Loucy (cell line): ENCODE measurements around the gene CRELD1.

ENCODE experiments used
- CTCF ChIP-seq: fragments of 200-600 bp; sonication (generic); conservative IDR thresholded peaks from 2 replicates; pipeline ENCODE4 v1.5.1; 2014; ENCODE audit warnings: mild to moderate bottlenecking, antibody characterized with exemption, low read length
- EZH2phosphoT487 ChIP-seq: fragments of 200-600 bp; IDR thresholded peaks from 2 replicates; pipeline ENCODE4 v1.6.1; 2018; ENCODE audit warnings: antibody characterized with exemption, mild to moderate bottlenecking, moderate library complexity, borderline replicate concordance

GRCh38 chr3:9903904-9904303 is 29.7 kb upstream of the CRELD1 start:
- TF ChIP-seq CTCF (no peak), EZH2phosphoT487 (no peak)
